GM12878 (cell line): ENCODE measurements around the gene AKR1C4. TPM values are rescaled to one million over a fixed set of nuclear protein-coding genes. Genes with fewer than 3 reads are reported as not detected.

Source experiments
- ATAC-seq: fragments of 200-7000 bp; cut with Tn5 transposase; 3 replicates; pipeline ENCODE4 v1.9.1; 2020; ENCODE audit warnings: mild to moderate bottlenecking, moderate library complexity
- BruUV-seq: library from RNA; stranded (reverse); fragments of 400-500 nt; replicated peaks from 2 replicates; lab custom pipeline; 2021; lab: Mats Ljungman, UMichigan
- CTCF ChIA-PET: fragments of 300-600 bp; sonication (Branson Sonifier 250); formaldehyde crosslinking; extraction: SDS; loops from one replicate; lab custom pipeline; 2021; ENCODE audit warnings: inconsistent platforms; lab: Yijun Ruan, JAX
- POLR2A ChIA-PET: fragments of 350-600 bp; formaldehyde crosslinking; extraction: SDS; loops from one replicate; lab custom pipeline; 2021; ENCODE audit warnings: inconsistent platforms; lab: Charles Lee
- RAD21 ChIA-PET: fragments of 300-600 bp; sonication (Branson Sonifier 250); formaldehyde crosslinking; loops from one replicate; lab custom pipeline; 2023; ENCODE audit warnings: antibody characterized with exemption; ENCODE audit not compliant: unreplicated experiment; lab: Charles Lee
- SMC1A ChIA-PET: fragments of 300-600 bp; sonication (Branson Sonifier 250); formaldehyde crosslinking; loops from one replicate; lab custom pipeline; 2023; ENCODE audit not compliant: unreplicated experiment, uncharacterized antibody; lab: Charles Lee
- DNase-seq: peaks from one replicate; pipeline ENCODE4 v3.0.0-alpha.2; 2011; ENCODE audit warnings: low read depth, low spot score
- FAIRE-seq: peaks from 3 replicates; lab custom pipeline; 2011; peaks lifted over from hg19 to GRCh38; lab: Jason Lieb, UNC
- H2AFZ ChIP-seq: 2 replicates; pipeline ENCODE4 v1.6.0; 2011; ENCODE audit warnings: low read depth, low read length, control low read depth; ENCODE audit not compliant: control insufficient read depth
- H3K27ac ChIP-seq: 2 replicates; pipeline ENCODE4 v1.5.1; 2011; ENCODE audit warnings: control low read depth; ENCODE audit not compliant: control insufficient read depth, insufficient read depth
- H3K27me3 ChIP-seq, 2 experiments: replicated peaks in 1 of 2; 2 replicates each; pipeline versions ENCODE4 v1.6.0 to v1.6.1; 2011; ENCODE audit warnings: low read length in 1 of 2; ENCODE audit not compliant: control insufficient read depth in 2 of 2, insufficient read depth in 2 of 2
- H3K36me3 ChIP-seq, 2 experiments: 2 replicates each; pipeline ENCODE4 v1.5.1; 2011; ENCODE audit warnings: low read length in 1 of 2; ENCODE audit not compliant: control insufficient read depth in 2 of 2, insufficient read depth in 2 of 2
- H3K4me1 ChIP-seq: 2 replicates; pipeline ENCODE4 v1.6.1; 2011; ENCODE audit warnings: mild to moderate bottlenecking, low read length, moderate library complexity, mixed read lengths; ENCODE audit not compliant: control insufficient read depth, insufficient read depth
- H3K4me2 ChIP-seq: 2 replicates; pipeline ENCODE4 v1.6.0; 2011; ENCODE audit warnings: control low read depth; ENCODE audit not compliant: control insufficient read depth, insufficient read depth
- H3K4me3 ChIP-seq: fragments of 200-600 bp; sonication (generic); 2 replicates; pipeline ENCODE4 v1.5.1; 2016
- H3K79me2 ChIP-seq: 2 replicates; pipeline ENCODE4 v1.6.0; 2011; ENCODE audit warnings: low read length; ENCODE audit not compliant: control insufficient read depth, insufficient read depth
- H3K9ac ChIP-seq: 2 replicates; pipeline ENCODE4 v1.8.0; 2011; ENCODE audit warnings: low read length, control low read depth, mixed read lengths; ENCODE audit not compliant: control insufficient read depth, insufficient read depth
- H3K9me3 ChIP-seq: replicated peaks from 3 replicates; pipeline ENCODE4 v1.5.1; 2011; ENCODE audit warnings: mild to moderate bottlenecking, low read length; ENCODE audit not compliant: control insufficient read depth, insufficient read depth
- H4K20me1 ChIP-seq: 2 replicates; pipeline ENCODE4 v1.6.0; 2011; ENCODE audit not compliant: control insufficient read depth, insufficient read depth
- BCL11A ChIP-seq: IDR thresholded peaks from 2 replicates; pipeline ENCODE4 v1.6.1; 2011; ENCODE audit warnings: low read depth, low read length
- BRCA1 ChIP-seq: IDR thresholded peaks from 2 replicates; pipeline ENCODE4 v1.6.1; 2011; ENCODE audit warnings: low read depth, low read length, improper control_type of control experiment
- E2F4 ChIP-seq: IDR thresholded peaks from 2 replicates; pipeline ENCODE4 v1.6.1; 2012; ENCODE audit warnings: low read depth, low read length, improper control_type of control experiment
- GATAD2B ChIP-seq: fragments of 450-650 bp; conservative IDR thresholded peaks from 2 replicates; pipeline ENCODE4 v1.6.1; 2017; ENCODE audit warnings: low read depth, mild to moderate bottlenecking, moderate library complexity
- HDAC2 ChIP-seq: fragments of 200-600 bp; sonication (generic); IDR thresholded peaks from 2 replicates; pipeline ENCODE4 v1.6.1; 2017
- HDGF ChIP-seq: fragments of 450-650 bp; IDR thresholded peaks from 2 replicates; pipeline ENCODE4 v1.6.1; 2016; ENCODE audit warnings: antibody characterized with exemption
- JUNB ChIP-seq: IDR thresholded peaks from 2 replicates; pipeline ENCODE4 v1.6.1; 2016; ENCODE audit warnings: antibody characterized with exemption, mild to moderate bottlenecking
- LARP7 ChIP-seq: fragments of 450-650 bp; IDR thresholded peaks from 2 replicates; pipeline ENCODE4 v1.6.1; 2017; ENCODE audit warnings: mild to moderate bottlenecking
- MEF2B ChIP-seq: fragments of 450-650 bp; IDR thresholded peaks from 2 replicates; pipeline ENCODE4 v1.6.1; 2018; ENCODE audit warnings: mild to moderate bottlenecking, moderate library complexity; ENCODE audit not compliant: partially characterized antibody, poor library complexity, severe bottlenecking
- NFYA ChIP-seq: IDR thresholded peaks from 2 replicates; pipeline ENCODE4 v1.6.1; 2011; ENCODE audit warnings: low read depth, mild to moderate bottlenecking, low read length, improper control_type of control experiment, borderline replicate concordance
- NR2F1 ChIP-seq: fragments of 450-650 bp; conservative IDR thresholded peaks from 2 replicates; pipeline ENCODE4 v1.6.1; 2017; ENCODE audit warnings: mild to moderate bottlenecking
- PAX8 ChIP-seq: fragments of 450-650 bp; IDR thresholded peaks from 2 replicates; pipeline ENCODE4 v1.6.1; 2017; ENCODE audit warnings: mild to moderate bottlenecking, moderate library complexity
- POLR2A ChIP-seq: IDR thresholded peaks from 2 replicates; pipeline ENCODE4 v1.6.1; 2011; ENCODE audit warnings: low read depth, mild to moderate bottlenecking, low read length
- RELB ChIP-seq: fragments of 450-650 bp; IDR thresholded peaks from 2 replicates; pipeline ENCODE4 v1.6.1; 2017; ENCODE audit warnings: low read depth, mild to moderate bottlenecking, moderate library complexity
- SRF ChIP-seq, 2 experiments: IDR thresholded peaks; 2 replicates each; pipeline ENCODE4 v1.6.1; 2011; ENCODE audit warnings: low read depth in 2 of 2, low read length in 2 of 2, mild to moderate bottlenecking in 1 of 2, moderate library complexity in 1 of 2
- STAT3 ChIP-seq: IDR thresholded peaks from 2 replicates; pipeline ENCODE4 v1.6.1; 2011; ENCODE audit warnings: low read depth, low read length, improper control_type of control experiment
- SUPT20H ChIP-seq: IDR thresholded peaks from 2 replicates; pipeline ENCODE4 v1.6.1; 2011; ENCODE audit warnings: low read depth, mild to moderate bottlenecking, low read length, moderate library complexity, borderline replicate concordance; ENCODE audit not compliant: control insufficient read depth
- TBL1XR1 ChIP-seq: IDR thresholded peaks from 2 replicates; pipeline ENCODE4 v1.6.1; 2012; ENCODE audit warnings: low read depth, low read length, improper control_type of control experiment
- WRNIP1 ChIP-seq: IDR thresholded peaks from 2 replicates; pipeline ENCODE4 v1.6.1; 2011; ENCODE audit warnings: low read depth, low read length, improper control_type of control experiment, borderline replicate concordance
- WGBS: methylation state at CpG from one replicate; pipeline ENCODE4 v1.1.6; 2016; ENCODE audit warnings: low lambda C conversion rate; ENCODE audit not compliant: insufficient replicate concordance, insufficient coverage; ENCODE audit errors: missing lambda C conversion rate; 5-methylcytosine and 5-hydroxymethylcytosine counted together
- in situ Hi-C: fragments of 300-500 bp; cut with MboI; formaldehyde crosslinking; loops from 9 replicates; pipeline ENCODE4 v1.14.3; 2018; ENCODE audit warnings: mixed read lengths
- intact Hi-C: fragments of 100-400 bp; cut with micrococcal nuclease; formaldehyde crosslinking; loops from one replicate; pipeline ENCODE4 v1.14.2; 2022; ENCODE audit not compliant: unreplicated experiment
- polyA plus RNA-seq, 11 experiments: library from polyadenylated mRNA; depleted of rRNA in 4 of 11; unstranded in 6 of 11; stranded (reverse) in 5 of 11; fragments of >200 nt; fragmentation: Nextera tagmentation in 4 of 11; fragmentation: Illumina TruSeq in 1 of 11; extraction: Ambion mirVana in 4 of 11; extraction: Trizol in 1 of 11; gene quantifications; 1 replicate in 1 of 11; 2 replicates in 10 of 11; pipeline versions ENCODE4 v1.2.1 to v1.2.3, GENCODE V29; 2011 to 2016; ENCODE audit warnings: inconsistent platforms in 2 of 11, missing spikeins in 2 of 11, low read depth in 1 of 11
- total RNA-seq, 4 experiments: library from RNA; depleted of rRNA in 3 of 4; stranded (reverse); fragments of >200 nt in 3 of 4; fragmentation: Illumina TruSeq in 1 of 4; extraction: Trizol in 1 of 4; gene quantifications; 2 replicates each; pipeline versions ENCODE4 v1.2.1 to v1.2.3, GENCODE V29; 2013 to 2021
- TF ChIP-seq, protein P1 (sequence below): fragments of 450-650 bp; IDR thresholded peaks from 2 replicates; pipeline ENCODE4 v1.6.1; 2016; ENCODE audit warnings: mild to moderate bottlenecking

AKR1C4 gene
- total and polyA plus RNA-seq, 10 of the 15 experiments (the other 5 are each of a cell fraction or from before 2014, with no cell fraction given), result 0.20 TPM; not detected in 9

- TF ChIP-seq BRCA1 (no peak), E2F4 (no peak), HDAC2 (no peak), HDGF (no peak), NFYA (no peak), MEF2B (no peak), TBL1XR1 (no peak), POLR2A (no peak)
Measured at GRCh38 chr10:5151076-5151475, 45.6 kb upstream of the AKR1C4 start (continued).

DNA sequence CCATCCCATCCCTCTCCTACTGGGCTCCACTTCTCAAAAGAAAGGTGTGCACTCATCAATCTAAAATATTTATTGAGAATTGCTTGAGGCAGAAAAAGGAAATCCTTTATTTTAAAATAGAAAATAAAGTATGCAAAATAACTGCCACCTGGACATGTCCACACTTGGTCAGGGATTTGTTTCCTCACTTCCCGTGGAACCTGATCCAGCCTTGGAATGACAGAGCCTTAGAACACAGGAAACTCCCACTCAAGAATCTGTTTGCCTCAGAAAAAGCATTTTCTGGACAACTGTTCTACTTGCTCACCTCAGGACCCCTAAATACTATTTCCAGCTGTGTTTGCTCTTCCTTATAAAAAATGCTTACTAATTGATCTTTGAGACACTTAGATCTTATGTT lies 40.7 kb upstream of the AKR1C4 start:
- Histone ChIP-seq H3K79me2 (no peaks in the 10 kb centered on the region), H3K4me2 (no peak overlapping the region), H3K9me3 (no peaks in the 10 kb centered on the region), H2AFZ (no peak overlapping the region), H3K36me3 (no peaks in the 10 kb centered on the region), H3K4me3 (no peak overlapping the region), H3K27me3 (no peaks in the 10 kb centered on the region), H4K20me1 (no peaks in the 10 kb centered on the region), H3K27ac (no peak overlapping the region), H3K4me1 (no peaks in the 10 kb centered on the region), H3K9ac (no peak overlapping the region)
- no peak for FAIRE-seq
- ATAC-seq, result no peak
- no peak for DNase-seq
- intact Hi-C loops (no loop called here), in situ Hi-C loops (no loop called here)
- POLR2A ChIA-PET, result no interaction called here
- TF ChIP-seq BCL11A (no peak), SRF (IDR thresholded peaks at IDR 0.05; ENCODE audit: low read depth in 2 of 2, low read length in 2 of 2) (no peak), WRNIP1 (no peak), RELB (no peak), GATAD2B (no peak), PAX8 (no peak), MEF2B (no peak), JUNB (no peak), NR2F1 (no peak), LARP7 (no peak), STAT3 (no peak), SUPT20H (no peak)
- TF ChIP-seq, protein P1, sequence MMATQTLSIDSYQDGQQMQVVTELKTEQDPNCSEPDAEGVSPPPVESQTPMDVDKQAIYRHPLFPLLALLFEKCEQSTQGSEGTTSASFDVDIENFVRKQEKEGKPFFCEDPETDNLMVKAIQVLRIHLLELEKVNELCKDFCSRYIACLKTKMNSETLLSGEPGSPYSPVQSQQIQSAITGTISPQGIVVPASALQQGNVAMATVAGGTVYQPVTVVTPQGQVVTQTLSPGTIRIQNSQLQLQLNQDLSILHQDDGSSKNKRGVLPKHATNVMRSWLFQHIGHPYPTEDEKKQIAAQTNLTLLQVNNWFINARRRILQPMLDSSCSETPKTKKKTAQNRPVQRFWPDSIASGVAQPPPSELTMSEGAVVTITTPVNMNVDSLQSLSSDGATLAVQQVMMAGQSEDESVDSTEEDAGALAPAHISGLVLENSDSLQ, result no peak
- BruUV-seq, result no TSS peak
- WGBS, result 10% methylated on average over 1 of the region's 1 CpG
- SMC1A ChIA-PET, result no interaction called here
- RAD21 ChIA-PET, result no interaction called here
- CTCF ChIA-PET, result no interaction called here
